ENCODE data around the gene BFSP2.

DNA sequence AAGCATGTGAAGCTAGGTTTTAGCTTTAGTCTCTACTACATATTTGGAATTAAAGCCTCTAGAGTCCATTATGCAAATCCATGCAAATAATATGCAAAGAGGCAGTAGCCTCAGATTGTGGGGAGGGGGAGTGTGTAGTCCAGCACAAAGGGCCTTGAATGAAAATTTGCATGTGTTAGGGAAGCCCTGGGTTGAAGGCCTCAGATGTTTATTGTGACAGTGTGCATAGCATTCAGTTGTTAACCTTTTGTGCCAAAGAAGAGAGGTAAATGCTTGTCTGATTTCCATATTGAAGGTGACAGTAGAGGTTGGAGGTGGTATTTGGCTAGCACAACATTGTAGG, 24.5 kb upstream of the BFSP2 start:
- TF ChIP-seq, protein P1, sequence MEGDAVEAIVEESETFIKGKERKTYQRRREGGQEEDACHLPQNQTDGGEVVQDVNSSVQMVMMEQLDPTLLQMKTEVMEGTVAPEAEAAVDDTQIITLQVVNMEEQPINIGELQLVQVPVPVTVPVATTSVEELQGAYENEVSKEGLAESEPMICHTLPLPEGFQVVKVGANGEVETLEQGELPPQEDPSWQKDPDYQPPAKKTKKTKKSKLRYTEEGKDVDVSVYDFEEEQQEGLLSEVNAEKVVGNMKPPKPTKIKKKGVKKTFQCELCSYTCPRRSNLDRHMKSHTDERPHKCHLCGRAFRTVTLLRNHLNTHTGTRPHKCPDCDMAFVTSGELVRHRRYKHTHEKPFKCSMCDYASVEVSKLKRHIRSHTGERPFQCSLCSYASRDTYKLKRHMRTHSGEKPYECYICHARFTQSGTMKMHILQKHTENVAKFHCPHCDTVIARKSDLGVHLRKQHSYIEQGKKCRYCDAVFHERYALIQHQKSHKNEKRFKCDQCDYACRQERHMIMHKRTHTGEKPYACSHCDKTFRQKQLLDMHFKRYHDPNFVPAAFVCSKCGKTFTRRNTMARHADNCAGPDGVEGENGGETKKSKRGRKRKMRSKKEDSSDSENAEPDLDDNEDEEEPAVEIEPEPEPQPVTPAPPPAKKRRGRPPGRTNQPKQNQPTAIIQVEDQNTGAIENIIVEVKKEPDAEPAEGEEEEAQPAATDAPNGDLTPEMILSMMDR (IDR thresholded peaks at IDR 0.05; ENCODE audit: poor library complexity), result no peak
- TF ChIP-seq EZH2 (IDR thresholded peaks at IDR 0.05; ENCODE audit: borderline replicate concordance), result no peak
